AG10803 (cell line): ENCODE data around the gene CACNA2D1.
A peak's percentile ranks its signal among the peaks of the same experiment; 100 is the strongest.

Experiments used
- DNase-seq: peaks from one replicate; pipeline ENCODE4 v3.0.0; 2010; ENCODE audit warnings: low read depth
- H3K4me3 ChIP-seq: 2 replicates; pipeline ENCODE4 v1.5.1; 2011; ENCODE audit warnings: mild to moderate bottlenecking, low read length, control low read depth
- TF ChIP-seq, protein P1 (sequence below): conservative IDR thresholded peaks from 2 replicates; pipeline ENCODE4 v1.5.1; 2011; ENCODE audit warnings: mild to moderate bottlenecking, low read length, control low read depth, inconsistent platforms

The CACNA2D1 gene

DNA sequence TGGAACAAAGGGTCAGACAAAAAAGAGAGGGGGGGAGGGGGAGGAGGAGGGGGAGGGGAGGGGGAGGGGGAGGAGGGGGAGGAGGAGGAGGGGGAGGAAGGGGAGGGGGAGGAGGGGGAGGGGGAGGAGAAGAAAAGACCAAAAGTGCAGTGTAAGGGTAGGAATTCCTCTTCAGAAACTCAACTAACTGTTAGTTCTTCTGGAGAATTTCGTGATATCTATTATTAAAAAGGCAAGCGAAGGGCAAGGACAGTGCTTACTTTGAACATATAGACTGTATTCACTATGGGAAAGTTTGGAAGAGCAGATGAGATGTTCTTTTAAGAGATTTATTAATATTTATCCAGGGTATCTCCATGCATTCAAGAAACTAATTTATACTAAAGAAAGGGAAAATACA is 258.1 kb downstream of the CACNA2D1 start:
- TF ChIP-seq, protein P1, sequence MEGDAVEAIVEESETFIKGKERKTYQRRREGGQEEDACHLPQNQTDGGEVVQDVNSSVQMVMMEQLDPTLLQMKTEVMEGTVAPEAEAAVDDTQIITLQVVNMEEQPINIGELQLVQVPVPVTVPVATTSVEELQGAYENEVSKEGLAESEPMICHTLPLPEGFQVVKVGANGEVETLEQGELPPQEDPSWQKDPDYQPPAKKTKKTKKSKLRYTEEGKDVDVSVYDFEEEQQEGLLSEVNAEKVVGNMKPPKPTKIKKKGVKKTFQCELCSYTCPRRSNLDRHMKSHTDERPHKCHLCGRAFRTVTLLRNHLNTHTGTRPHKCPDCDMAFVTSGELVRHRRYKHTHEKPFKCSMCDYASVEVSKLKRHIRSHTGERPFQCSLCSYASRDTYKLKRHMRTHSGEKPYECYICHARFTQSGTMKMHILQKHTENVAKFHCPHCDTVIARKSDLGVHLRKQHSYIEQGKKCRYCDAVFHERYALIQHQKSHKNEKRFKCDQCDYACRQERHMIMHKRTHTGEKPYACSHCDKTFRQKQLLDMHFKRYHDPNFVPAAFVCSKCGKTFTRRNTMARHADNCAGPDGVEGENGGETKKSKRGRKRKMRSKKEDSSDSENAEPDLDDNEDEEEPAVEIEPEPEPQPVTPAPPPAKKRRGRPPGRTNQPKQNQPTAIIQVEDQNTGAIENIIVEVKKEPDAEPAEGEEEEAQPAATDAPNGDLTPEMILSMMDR, result no peak
- DNase-seq, result no peak
- no peak overlapping the region for H3K4me3 ChIP-seq

DNA sequence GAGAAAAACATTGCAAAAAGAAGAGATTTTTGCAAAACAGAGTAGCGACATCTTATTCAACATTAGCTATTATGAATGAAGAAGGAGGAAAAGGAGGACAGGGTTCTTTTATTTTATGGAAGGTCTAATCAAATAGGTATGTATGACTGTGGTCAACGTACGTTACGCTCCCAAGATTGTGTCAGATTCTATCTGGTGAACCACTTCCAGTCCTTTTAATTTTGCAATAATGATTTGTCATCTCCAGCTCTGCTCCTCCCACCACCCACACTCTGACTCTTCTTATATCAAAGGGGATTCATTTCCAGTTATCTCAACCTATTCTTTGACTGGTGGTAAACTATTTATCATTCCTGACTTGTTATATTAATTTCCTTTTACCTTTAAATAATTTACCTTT is 259.9 kb downstream of the CACNA2D1 start:
- TF ChIP-seq, protein P1, result no peak
- H3K4me3 ChIP-seq, result no peak overlapping the region
- peak; percentile 50 for DNase-seq

DNA sequence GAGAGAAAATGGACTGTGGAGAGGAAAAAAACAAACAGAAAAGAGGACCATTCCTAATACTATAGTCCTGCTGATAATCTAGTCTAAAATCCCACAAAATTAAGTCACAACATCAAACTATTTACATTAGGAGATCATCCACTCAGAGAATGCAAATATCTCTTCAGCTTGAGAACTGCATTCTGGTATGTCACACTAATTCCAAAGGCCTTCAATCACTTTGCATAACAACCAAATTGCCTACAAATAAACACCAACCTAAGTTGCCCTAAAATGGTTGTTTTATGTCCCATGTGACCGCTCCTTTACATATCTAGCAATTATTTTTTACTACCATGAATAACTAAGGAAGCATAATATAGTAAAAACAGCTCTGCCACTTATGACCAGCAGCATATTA is 264.3 kb downstream of the CACNA2D1 start:
- no peak overlapping the region for H3K4me3 ChIP-seq
- TF ChIP-seq, protein P1, result no peak
- DNase-seq, result peak; percentile 13

DNA sequence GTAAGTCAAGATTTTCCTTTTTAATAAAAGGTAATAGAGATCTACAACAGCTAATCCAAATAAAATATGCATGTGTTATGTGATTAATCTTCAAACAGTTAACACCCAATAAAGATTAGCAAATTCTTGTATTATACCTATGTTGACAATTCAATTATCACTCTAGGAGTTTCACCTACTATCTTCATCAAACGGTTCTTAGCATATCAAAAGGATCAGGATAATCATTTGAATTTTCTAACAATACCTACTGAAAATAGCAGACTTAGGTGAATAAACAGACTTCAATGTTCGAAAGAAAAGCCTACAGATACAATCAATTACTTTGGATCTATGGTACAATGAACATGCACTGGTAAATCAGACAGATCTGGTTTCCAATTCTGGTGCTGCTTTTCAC is 268.3 kb downstream of the CACNA2D1 start:
- TF ChIP-seq, protein P1, result no peak
- no peak overlapping the region for H3K4me3 ChIP-seq
- DNase-seq, result no peak

DNA sequence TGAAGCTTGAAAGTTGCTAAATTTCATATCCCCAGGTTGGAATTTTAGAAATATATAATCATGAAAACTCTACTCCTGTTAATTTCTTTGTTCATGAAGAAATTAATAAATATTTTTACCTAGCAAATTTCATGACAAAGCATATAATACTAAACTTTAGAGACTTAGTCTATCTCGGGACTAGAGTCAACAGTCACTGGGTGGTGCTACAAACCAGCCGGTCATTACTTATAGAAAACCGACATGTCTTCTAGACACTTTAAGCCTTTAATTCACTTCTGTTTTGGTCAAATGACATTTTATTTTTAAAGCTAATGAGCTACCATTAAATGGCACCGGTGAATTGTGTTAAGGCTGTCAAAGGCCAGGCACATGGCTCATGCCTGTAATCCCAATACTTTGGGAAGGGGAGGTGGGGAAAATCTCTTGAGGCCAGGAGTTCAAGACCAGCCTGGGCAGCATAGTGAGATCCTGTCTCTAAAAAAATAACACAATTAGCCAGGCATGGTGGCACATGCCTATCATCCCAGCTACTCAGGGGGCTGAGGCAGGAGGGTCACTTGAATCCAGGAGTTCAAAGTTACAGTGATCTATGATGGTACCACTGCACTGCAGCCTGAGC is 270.1 kb downstream of the CACNA2D1 start:
- H3K4me3 ChIP-seq, result no peak overlapping the region
- DNase-seq, result no peak
- TF ChIP-seq, protein P1, result no peak

DNA sequence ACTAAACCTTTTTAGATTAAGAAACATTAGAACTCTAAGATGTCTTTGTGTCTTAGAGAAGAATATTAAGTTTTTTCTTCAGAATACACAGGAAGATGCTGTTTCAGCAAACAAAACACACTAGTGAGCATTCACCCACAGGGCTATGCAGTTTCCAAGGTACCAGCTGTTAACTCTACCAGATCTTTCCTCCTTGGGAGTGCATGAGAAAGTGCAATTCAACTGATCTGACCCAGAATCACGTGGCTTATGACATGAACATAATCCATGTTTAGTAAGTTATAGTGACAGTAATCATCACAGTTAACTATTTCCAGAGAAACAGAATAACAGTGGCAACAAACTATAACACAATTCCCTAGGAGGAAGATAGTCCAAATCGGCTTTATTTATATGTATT is 270.7 kb downstream of the CACNA2D1 start:
- TF ChIP-seq, protein P1, result no peak
- H3K4me3 ChIP-seq, result no peak overlapping the region
- no peak for DNase-seq

DNA sequence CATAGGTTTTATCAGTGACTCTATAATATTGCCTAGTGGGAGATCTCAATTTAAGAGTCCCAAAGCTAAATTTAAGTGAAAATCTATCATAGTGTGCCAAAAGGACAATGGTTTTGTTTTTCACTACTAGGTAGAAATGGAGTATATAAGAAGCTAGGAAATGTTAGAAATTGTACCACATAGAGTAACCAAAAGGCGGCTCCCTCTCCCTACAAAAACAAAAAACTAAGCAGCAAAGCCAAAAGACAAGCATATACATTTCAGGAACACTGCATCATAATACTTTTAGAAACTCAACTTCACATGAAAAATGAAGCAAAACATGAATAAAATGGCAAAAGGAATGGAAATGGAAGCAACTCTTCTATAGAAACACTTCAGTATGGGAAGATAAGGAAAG is 271.6 kb downstream of the CACNA2D1 start:
- DNase-seq, result no peak
- H3K4me3 ChIP-seq, result no peak overlapping the region
- TF ChIP-seq, protein P1, result 0 out of 2 replicates have a peak, but pooled peaks have one; percentile 3
